Ovary (tissue), 3 donors: Measurements from ENCODE around the gene COX6A1.

ENCODE experiments used
- POLR2A ChIP-seq: fragments of 450-650 bp; IDR thresholded peaks from one replicate; pipeline ENCODE4 v1.6.1; 2017; ENCODE audit warnings: antibody characterized with exemption, mild to moderate bottlenecking, moderate library complexity
- TF ChIP-seq, protein P1 (sequence below), 3 donors: fragments of 450-650 bp in 2 of 3; fragments of 200-600 bp in 1 of 3; IDR thresholded peaks; one replicate each; pipeline versions ENCODE4 v1.5.1 to v1.8.0; 2016 to 2022; ENCODE audit warnings: antibody characterized with exemption in 3 of 3, mild to moderate bottlenecking in 1 of 3
- donor health status: DM: no; HTN: no; CAD: no.

GRCh38 chr12:120467439-120467838 is 29.5 kb downstream of the COX6A1 start:
- TF ChIP-seq, protein P1, sequence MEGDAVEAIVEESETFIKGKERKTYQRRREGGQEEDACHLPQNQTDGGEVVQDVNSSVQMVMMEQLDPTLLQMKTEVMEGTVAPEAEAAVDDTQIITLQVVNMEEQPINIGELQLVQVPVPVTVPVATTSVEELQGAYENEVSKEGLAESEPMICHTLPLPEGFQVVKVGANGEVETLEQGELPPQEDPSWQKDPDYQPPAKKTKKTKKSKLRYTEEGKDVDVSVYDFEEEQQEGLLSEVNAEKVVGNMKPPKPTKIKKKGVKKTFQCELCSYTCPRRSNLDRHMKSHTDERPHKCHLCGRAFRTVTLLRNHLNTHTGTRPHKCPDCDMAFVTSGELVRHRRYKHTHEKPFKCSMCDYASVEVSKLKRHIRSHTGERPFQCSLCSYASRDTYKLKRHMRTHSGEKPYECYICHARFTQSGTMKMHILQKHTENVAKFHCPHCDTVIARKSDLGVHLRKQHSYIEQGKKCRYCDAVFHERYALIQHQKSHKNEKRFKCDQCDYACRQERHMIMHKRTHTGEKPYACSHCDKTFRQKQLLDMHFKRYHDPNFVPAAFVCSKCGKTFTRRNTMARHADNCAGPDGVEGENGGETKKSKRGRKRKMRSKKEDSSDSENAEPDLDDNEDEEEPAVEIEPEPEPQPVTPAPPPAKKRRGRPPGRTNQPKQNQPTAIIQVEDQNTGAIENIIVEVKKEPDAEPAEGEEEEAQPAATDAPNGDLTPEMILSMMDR (IDR thresholded peaks at IDR 0.05), result no peak
- TF ChIP-seq POLR2A, result no peak
